HUES48 (cell line): Measurements from ENCODE around the gene TAS1R1.
A peak's percentile ranks its signal among the peaks of the same experiment; 100 is the strongest.
"Not testable (repeated sequence)": the region's sequence is repeated elsewhere in the genome, so short reads cannot be mapped to it uniquely, and the experiment has no call there.

Experiments
- H3K27ac ChIP-seq: one replicate; pipeline ENCODE4 v1.7.0; 2013; ENCODE audit warnings: low read depth, low read length, inconsistent platforms
- H3K27me3 ChIP-seq: 2 replicates; pipeline ENCODE4 v1.6.1; 2013; ENCODE audit warnings: mild to moderate bottlenecking, low read length; ENCODE audit not compliant: control insufficient read depth, insufficient read depth
- H3K36me3 ChIP-seq: 2 replicates; pipeline ENCODE4 v1.6.1; 2013; ENCODE audit warnings: low read length; ENCODE audit not compliant: control insufficient read depth, insufficient read depth
- H3K4me1 ChIP-seq: 2 replicates; pipeline ENCODE4 v1.6.1; 2013; ENCODE audit warnings: mild to moderate bottlenecking, low read length; ENCODE audit not compliant: control insufficient read depth, insufficient read depth
- H3K4me3 ChIP-seq: 2 replicates; pipeline ENCODE4 v1.5.1; 2013; ENCODE audit warnings: mild to moderate bottlenecking, low read depth, low read length
- H3K9ac ChIP-seq: 2 replicates; pipeline ENCODE4 v1.6.1; 2013; ENCODE audit warnings: mild to moderate bottlenecking, low read depth, low read length, moderate library complexity
- H3K9me3 ChIP-seq: 2 replicates; pipeline ENCODE4 v1.6.1; 2013; ENCODE audit warnings: low read length; ENCODE audit not compliant: control insufficient read depth, insufficient read depth

Gene TAS1R1

DNA sequence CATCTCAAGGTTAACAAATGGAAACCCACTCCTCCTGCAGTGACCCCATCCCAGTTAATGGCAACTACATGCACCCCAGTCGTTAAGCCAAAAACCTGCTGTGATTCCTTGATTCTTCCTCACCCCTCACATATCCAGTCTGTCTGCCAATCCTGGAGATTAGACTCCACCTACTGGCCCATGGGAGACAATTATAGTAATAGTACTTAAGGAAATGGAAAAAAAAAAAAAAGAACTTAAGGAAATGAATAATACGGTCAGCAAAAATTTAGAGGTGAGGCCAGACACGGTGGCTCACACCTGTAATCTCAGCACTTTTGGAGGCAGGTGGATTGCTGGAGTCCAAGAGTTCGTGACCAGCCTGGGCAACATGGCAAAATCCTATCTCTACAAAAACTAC lies 7.8 kb upstream of the TAS1R1 start:
- H3K9me3 ChIP-seq: no peaks in the 10 kb centered on the region
- H3K27ac ChIP-seq: no peak overlapping the region
- no peaks in the 10 kb centered on the region for H3K27me3 ChIP-seq
- H3K36me3 ChIP-seq: peaks cover 78% of the 10 kb centered on the region
- H3K4me3 ChIP-seq: no peak overlapping the region
- no peaks in the 10 kb centered on the region for H3K4me1 ChIP-seq
- no peak overlapping the region for H3K9ac ChIP-seq

DNA sequence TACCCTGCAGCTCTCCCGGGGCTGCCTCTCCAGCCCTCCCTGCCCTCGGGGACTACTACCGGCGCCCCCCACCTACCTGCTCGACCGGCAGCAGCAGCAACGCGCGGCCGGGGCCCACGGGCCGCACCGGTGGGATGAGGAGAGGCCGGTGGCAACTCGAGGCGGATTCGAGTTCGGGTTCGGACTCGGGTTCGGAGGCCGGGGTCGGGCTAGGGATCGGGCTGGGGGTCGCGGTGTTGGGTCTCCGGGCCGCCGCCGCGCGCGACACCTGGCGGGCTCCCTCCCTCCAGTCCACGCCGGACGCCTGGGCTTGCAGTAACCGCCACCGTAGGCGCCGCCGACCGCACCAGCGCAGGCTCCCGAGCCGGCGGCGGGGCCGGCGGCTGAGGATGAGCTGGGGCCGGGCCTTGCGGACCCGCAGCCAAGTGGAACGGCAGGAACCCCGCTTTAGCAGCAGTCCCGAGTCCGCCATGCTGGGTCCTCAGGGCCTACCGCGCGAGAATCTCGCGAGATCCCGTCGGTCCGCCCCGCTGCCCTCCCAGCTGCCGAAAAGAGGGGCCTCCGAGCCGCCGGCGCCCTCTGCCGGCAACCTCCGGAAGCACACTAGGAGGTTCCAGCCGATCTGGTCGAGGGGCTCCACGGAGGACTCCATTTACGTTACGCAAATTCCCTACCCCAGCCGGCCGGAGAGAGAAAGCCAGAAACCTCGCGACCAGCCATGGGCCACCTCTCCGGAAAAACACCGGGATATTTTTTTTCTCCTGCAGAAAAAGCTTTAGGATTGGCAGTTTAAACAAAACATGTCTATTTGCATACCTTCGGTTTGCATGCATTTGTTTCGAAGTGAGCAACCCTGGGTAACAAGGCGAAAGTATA lies 838 bp upstream of the TAS1R1 start, which contains the start of gene NOL9:
Gene NOL9, minus strand, starts transcription at position 483 of the 876 bp plus-strand sequence. Its CDS starts 11 bp downstream, at position 472.
- no peaks in the 10 kb centered on the region for H3K9me3 ChIP-seq
- H3K27me3 ChIP-seq: no peaks in the 10 kb centered on the region
- peak within 1 kb of the TSS; percentile 95 for H3K4me3 ChIP-seq
- peak within 1 kb of the TSS; percentile 97 for H3K9ac ChIP-seq
- peaks cover 21% of the 10 kb centered on the region for H3K36me3 ChIP-seq
- H3K27ac ChIP-seq: peak within 1 kb of the TSS; percentile 84
- H3K4me1 ChIP-seq: peaks cover 5% of the 10 kb centered on the region

DNA sequence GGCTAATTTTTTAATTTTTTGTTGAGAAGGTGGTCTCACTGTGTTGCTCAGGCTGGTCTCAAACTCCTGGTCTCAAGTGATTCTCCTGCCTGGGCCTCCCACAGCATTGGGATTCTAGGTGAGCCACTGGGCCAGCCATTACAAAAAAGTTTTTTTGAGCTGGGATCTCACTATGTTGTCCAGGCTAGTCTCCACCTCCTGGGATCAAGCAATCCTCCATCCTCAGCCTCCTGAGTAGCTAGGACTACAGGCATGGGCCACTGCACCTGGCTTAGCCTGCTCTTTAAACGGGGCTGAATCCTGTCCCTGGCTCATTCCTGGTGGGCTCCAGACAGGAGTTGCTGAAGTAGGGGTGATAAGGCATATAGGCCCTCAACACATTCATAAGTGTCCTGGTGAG lies 2.5 kb downstream of the TAS1R1 start:
- no peaks in the 10 kb centered on the region for H3K27me3 ChIP-seq
- no peaks in the 10 kb centered on the region for H3K9me3 ChIP-seq
- no peak overlapping the region for H3K27ac ChIP-seq
- no peak overlapping the region for H3K9ac ChIP-seq
- no peak overlapping the region for H3K4me3 ChIP-seq
- H3K4me1 ChIP-seq: peaks cover 5% of the 10 kb centered on the region
- H3K36me3 ChIP-seq: no peaks in the 10 kb centered on the region

DNA sequence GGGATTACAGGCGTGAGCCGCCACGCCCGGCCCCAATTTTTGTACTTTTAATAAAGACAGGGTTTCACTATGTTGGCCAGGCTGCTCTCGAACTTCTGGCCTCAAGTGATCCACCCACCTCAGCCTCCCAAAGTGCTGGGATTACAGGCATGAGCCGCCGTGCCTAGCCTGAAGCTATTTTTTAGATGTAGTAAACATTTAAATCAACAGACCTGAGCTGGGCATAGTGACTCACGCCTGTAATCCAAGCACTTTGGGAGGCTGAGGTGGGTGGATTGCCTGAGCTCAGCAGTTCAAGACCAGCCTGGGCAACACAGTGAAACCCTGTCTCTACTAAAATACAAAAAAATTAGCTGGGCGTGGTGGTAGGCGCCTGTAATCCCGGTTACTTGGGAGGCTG lies 4.1 kb downstream of the TAS1R1 start:
- not testable (repeated sequence) for H3K27me3 ChIP-seq, H3K27ac ChIP-seq, H3K4me3 ChIP-seq, H3K9me3 ChIP-seq, H3K4me1 ChIP-seq, H3K36me3 ChIP-seq, H3K9ac ChIP-seq

DNA sequence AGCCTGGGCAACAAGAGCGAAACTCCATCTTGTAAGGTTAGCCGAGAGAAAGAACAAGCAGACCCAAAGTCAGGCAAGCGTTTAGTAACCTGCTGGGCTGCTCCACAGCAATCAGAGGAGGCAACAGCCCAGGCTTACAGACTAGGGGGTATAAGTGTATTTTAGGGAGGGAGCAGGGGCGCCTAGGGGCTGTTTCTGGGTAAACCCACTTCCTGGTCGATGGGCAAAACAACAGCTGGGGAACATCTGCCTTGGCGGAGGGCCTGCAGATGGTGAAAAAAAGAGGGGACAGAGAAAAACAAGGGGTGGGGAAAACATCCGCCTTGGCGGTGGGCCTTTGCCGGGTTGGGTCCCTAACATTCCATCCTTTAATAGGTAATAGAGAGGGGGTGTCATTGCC lies 5.2 kb downstream of the TAS1R1 start:
- H3K36me3 ChIP-seq: no peaks in the 10 kb centered on the region
- no peaks in the 10 kb centered on the region for H3K4me1 ChIP-seq
- no peaks in the 10 kb centered on the region for H3K9me3 ChIP-seq
- no peak overlapping the region for H3K9ac ChIP-seq
- no peak overlapping the region for H3K4me3 ChIP-seq
- H3K27me3 ChIP-seq: peaks cover 6% of the 10 kb centered on the region
- no peak overlapping the region for H3K27ac ChIP-seq

DNA sequence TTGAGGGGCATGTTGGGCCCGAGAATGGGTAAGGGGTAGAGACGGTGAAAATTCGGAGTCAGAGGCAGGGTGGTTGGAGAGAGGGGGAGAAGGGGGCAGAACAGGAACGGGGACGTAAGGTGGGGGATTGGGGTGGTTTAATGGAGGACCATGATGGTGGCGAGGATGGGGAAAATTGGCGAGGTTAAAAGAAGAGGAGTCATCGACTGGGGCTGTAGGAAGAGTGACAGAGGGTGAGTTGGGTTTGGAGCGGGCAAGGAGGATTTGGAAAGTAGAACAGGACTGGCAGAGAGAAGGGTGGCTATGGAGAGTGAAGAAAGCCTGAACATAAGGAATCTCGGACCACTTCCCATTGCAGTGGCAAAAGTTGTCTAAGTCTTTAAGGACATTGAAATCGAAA lies 13.9 kb downstream of the TAS1R1 start:
- Histone ChIP-seq H3K27me3 (peaks cover 6% of the 10 kb centered on the region), H3K27ac (no peak overlapping the region), H3K9me3 (no peaks in the 10 kb centered on the region), H3K4me3 (no peak overlapping the region), H3K36me3 (no peaks in the 10 kb centered on the region), H3K9ac (no peak overlapping the region), H3K4me1 (no peaks in the 10 kb centered on the region)

DNA sequence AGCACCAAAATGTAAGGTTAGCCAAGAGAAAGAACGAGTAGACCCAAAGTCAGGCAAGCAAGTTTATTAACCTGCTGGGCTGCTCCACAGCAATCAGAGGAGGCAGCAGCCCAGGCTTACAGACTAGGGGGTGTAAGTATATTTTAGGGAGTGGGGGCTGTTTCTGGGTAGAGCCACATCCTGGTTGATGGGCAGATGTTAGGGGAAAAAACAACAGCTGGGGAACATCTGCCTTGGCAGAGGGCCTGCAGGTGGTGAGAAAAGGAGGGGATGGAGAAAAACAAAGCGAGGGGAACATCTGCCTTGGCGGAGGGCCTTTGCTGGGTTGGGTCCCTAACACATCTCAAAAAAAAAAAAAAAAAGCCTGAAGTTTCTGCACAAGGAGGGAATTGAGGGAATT lies 15.0 kb downstream of the TAS1R1 start:
- H3K4me3 ChIP-seq: no peak overlapping the region
- no peak overlapping the region for H3K27ac ChIP-seq
- H3K4me1 ChIP-seq: no peaks in the 10 kb centered on the region
- no peaks in the 10 kb centered on the region for H3K9me3 ChIP-seq
- peaks cover 1% of the 10 kb centered on the region for H3K27me3 ChIP-seq
- no peaks in the 10 kb centered on the region for H3K36me3 ChIP-seq
- no peak overlapping the region for H3K9ac ChIP-seq

DNA sequence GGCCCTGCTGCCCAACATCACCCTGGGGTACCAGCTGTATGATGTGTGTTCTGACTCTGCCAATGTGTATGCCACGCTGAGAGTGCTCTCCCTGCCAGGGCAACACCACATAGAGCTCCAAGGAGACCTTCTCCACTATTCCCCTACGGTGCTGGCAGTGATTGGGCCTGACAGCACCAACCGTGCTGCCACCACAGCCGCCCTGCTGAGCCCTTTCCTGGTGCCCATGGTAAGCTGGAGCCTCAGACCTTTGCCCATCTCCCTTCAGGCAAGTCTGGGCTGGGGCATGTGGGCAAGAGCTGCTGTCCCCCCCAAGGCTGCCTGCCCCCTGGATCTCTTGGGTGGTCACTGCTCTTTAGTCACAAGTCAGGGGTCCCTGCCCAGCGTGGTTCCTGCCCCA lies 15.9 kb downstream of the TAS1R1 start:
- Histone ChIP-seq H3K4me3 (no peak overlapping the region), H3K9ac (no peak overlapping the region), H3K27me3 (no peaks in the 10 kb centered on the region), H3K4me1 (no peaks in the 10 kb centered on the region), H3K9me3 (no peaks in the 10 kb centered on the region), H3K36me3 (no peaks in the 10 kb centered on the region), H3K27ac (no peak overlapping the region)

DNA sequence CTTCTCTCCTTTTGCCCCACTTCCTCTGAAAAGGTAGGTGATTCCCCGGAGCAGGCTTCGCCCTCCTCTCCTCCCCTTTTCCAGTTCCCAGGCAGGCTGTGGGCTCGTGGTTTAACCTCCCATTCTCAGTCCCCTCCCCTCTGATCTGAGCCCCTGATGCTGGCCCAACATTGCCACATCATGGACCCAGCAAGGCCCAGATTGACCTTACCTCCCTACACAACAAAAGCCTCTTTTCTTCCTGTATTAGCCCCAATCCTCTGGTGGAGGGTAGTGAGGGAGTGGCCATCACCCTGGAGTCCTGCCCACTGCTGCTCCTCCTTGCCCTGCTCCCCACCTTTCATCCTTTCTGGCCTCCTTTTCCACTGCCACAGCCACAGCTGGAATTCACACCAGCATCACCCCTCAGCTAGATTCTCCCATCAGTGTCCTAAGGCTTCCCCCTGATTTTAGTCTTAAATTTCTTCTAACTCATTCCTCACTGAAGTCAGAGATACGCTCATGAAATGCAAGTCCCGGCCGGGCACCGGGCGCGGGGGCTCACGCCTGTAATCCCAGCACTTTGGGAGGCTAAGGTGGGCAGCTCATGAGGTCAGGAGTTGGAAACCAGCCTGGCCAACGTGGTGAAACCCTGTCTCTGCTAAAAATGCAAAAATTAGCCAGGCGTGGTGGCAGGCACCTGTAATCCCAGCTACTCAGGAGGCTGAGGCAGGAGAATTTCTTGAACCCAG lies 17.7 kb downstream of the TAS1R1 start:
- H3K27ac ChIP-seq: no peak overlapping the region
- no peaks in the 10 kb centered on the region for H3K36me3 ChIP-seq
- no peaks in the 10 kb centered on the region for H3K9me3 ChIP-seq
- H3K4me1 ChIP-seq: no peaks in the 10 kb centered on the region
- no peak overlapping the region for H3K4me3 ChIP-seq
- H3K27me3 ChIP-seq: no peaks in the 10 kb centered on the region
- no peak overlapping the region for H3K9ac ChIP-seq

DNA sequence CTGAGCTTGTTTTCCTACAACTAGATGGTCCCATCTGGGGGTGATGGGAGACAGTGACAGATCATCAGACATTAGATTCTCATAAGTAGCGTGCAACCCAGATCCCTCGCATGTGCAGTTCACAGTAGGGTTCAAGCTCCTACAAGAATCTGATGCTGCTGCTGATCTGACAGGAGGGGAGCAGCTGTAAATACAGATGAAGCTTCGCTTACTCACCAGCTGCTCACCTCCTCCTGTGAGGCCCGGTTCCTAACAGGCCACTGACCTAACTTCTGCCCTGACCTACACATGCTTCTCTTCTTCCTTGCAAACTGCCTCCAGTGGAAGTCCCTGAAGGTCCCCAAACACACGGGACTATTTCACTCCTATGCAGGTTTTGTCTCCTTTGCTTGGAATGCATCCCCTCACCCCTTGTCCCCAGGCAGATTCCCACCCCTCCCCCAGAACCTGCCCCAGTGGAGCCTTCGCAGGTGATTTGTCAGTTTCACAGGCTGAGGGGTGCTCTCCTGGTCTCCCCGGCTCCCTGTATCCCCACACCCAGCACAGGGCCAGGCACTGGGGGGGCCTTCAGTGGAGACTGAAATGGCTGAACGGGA lies 19.0 kb downstream of the TAS1R1 start:
- Histone ChIP-seq H3K4me1 (peaks cover 2% of the 10 kb centered on the region; the same call in 1 of the 2 replicates), H3K27ac (no peak overlapping the region), H3K36me3 (no peaks in the 10 kb centered on the region), H3K9me3 (no peaks in the 10 kb centered on the region), H3K9ac (no peak overlapping the region), H3K4me3 (no peak overlapping the region), H3K27me3 (no peaks in the 10 kb centered on the region)

DNA sequence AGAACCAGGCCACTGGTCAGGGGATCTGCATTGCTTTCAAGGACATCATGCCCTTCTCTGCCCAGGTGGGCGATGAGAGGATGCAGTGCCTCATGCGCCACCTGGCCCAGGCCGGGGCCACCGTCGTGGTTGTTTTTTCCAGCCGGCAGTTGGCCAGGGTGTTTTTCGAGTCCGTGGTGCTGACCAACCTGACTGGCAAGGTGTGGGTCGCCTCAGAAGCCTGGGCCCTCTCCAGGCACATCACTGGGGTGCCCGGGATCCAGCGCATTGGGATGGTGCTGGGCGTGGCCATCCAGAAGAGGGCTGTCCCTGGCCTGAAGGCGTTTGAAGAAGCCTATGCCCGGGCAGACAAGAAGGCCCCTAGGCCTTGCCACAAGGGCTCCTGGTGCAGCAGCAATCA lies 19.7 kb downstream of the TAS1R1 start:
- H3K9me3 ChIP-seq: no peaks in the 10 kb centered on the region
- H3K9ac ChIP-seq: no peak overlapping the region
- no peak overlapping the region for H3K4me3 ChIP-seq
- no peak overlapping the region for H3K27ac ChIP-seq
- no peaks in the 10 kb centered on the region for H3K27me3 ChIP-seq
- no peaks in the 10 kb centered on the region for H3K36me3 ChIP-seq
- H3K4me1 ChIP-seq: peaks cover 6% of the 10 kb centered on the region; the same call in 1 of the 2 replicates
